GM10847 (cell line): Measurements from ENCODE around the gene MCCD1.

Experiments
- POLR2A ChIP-seq: IDR thresholded peaks from 2 replicates; pipeline ENCODE4 v1.6.1; 2011; ENCODE audit not compliant: insufficient read length; ENCODE audit errors: extremely low read depth

The MCCD1 gene

DNA sequence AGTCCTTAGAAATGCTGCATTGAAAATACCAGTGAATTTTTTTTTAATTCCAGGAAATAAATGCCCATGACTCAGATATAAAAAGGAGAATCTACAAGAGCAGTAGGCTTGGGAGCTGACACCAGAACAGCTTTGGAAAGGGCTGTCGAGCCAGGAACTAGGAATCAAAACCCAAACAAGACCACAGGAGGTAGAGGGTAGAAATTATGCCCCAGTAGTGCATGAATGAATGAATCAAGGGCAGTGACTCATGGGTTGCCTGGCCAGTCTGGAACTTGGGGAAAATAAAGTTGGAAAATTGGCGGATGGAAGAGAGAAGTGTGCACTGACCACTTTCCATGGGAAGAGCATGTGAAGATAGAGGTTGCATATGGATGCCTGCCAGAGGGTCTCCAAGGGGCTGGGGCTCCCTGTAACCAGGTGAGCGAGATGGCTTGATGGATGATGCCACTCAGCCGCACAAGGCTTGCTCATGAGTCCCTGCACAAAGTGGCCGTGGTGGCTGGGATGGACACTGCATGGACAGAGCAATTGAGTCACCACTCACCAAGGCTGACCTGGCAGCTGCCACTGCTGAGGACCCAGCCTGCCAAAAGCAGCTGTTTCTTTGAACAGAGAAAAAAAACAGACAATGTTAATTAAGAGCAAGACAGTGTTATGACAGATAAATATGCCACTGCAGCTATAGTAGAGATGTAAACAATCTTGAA lies 15.2 kb upstream of the MCCD1 start:
- TF ChIP-seq POLR2A: no peak

DNA sequence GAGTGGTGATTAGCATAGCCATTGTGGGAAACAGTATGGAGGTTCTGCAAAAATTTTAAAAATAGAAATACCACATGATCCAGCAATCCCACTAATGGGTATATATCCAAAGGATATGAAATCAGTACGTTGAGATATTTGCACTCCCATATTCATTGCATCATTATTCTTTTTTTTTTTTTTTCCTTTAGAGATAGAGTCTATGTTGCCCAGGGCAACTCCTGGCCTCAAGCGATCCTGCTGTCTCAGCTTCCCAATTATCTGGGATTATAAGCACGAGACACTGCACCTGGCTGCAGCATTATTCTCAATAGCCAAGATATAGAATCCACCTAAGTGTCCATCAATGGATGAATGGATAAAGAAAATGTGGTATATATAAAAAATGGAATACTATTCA lies 6.9 kb upstream of the MCCD1 start:
- TF ChIP-seq POLR2A: no peak

DNA sequence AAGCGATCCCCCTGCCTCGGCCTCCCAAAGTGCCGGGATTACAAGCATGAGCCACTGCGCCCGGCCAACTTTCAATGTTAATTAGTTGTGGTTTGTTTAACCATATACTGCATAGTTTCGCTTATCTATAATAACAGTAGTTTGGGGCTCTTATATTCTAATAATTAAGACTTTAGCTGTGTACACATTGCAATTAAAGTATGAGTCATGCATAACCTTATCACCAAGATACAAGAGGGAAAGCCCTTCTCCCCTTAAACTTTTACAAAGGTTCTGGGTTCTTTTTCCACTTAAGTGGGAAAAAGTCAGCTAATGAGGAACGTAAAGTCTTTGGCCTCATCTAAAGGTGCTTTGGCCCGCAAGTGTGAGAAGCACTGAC lies 3.2 kb upstream of the MCCD1 start:
- TF ChIP-seq POLR2A: no peak

DNA sequence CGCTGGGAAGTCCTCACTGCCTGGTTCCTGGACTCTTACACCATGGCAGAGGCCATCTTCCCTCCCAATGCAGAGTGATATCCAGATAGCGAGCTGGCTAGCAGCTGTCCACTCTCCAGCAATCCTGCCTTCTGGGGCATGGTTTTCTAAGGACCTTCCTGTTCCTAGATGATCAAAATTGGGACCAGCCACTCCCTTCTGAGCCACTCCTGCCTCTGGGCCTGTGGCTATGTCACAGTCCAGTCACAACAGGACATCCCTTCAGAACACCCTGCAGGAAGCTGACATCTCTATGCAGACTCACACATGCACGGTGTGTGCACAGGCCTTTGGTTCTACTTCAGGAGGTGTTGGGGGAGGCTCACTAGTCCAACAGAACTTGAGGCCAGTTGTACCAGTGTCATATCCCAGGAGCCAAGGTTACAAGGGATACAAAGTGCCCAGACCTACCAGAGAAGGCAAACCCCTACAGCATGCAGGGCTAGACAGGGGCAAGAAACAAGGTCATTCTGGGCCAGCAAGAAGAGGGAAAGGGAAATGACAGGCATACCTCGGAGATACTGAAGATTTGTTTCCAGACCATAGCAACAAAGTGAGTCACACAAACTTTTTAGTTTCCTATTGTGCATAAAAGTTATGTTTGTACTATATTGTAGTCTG lies 2.7 kb upstream of the MCCD1 start:
- TF ChIP-seq POLR2A: no peak

DNA sequence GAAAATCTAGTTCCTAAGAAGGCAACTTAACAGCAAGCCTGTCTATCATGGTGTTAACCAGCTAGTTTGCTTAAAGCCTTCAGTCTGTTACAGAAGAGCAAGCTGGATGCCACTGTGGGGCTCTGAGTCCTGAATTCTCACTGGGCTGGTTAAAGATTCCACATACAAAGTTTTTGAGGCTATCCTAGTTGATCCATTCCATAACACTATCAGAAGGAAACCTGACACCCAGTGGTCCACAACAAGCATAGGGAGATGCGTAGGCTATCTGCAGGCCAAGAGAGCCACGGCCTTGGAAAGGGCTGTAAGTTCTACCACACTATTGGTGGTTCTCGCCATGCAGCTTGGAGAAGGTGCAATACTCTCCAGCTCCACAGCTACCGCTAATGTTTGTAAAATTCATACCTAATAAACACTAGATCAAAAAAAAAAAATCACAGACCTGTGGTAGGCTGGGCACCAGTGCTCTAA lies 420 bp upstream of the MCCD1 start:
- no peak for TF ChIP-seq POLR2A

DNA sequence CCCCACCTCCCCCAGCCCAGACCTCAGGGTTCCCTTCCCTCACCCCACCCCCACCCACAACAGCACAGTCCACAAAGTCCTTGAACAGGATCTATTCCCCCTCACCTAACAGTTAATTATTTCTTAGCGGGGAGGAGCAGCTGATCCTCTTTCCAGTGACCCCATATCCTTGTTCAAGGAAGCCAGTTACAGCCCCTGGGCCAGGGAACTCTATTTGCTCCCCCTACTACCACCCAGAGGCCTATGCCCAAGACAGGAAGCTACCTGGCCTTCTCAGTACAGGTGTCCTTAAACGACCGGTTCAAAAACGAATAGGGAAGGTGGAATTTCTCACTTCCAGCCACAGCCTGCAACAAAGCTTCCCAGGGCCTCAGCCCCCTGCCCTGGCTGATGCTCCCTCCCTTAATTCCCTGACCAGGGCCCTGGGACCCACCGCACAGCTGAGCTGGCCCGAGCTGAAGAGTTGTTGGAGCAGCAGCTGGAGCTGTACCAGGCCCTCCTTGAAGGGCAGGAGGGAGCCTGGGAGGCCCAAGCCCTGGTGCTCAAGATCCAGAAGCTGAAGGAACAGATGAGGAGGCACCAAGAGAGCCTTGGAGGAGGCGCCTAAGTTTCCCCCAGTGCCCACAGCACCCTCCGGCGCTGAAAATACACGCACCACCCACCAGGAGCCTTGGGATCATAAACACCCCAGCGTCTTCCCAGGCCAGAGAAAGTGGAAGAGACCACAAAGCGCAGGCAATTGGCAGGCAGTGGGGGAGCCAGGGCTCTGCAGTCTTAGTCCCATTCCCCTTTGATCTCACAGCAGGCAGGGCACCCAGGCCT lies 778 bp downstream of the MCCD1 start:
- no peak for TF ChIP-seq POLR2A

DNA sequence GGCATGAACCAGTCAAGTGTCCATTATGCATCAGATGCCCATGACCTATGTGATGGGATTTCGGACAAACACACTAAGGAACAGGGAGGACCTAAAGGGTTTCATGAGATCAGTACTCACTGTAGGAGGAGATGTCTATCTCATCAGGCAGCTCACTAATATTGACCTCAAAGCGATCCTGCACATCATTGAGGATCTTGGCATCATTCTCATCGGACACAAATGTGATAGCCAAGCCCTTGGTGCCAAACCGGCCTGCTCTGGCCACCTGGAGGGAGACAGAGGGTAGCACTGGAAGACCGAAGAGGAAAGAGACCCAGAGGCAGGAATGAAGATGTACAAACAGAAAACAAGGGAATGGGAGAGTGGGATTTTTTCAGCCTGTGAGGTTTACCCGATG lies 1.9 kb downstream of the MCCD1 start:
- no peak for TF ChIP-seq POLR2A

DNA sequence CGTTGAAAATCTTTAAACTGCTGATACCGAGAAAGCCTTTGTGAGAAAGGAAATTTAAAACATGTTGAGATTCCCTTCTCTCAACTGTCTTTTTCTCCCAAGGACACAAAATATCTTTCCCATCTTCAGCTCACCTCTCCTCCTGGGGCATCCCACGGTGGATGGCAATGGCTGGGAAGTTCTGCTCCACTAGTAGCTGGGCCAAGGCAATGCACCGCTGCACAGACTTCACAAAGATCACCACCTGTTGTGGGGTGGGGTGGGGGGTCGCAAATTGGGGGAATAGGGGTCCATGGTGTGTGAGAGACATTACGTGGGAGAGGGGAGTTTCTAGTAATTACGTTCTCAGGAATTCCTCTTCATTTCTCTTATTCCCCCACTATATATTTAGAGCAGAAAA lies 2.4 kb downstream of the MCCD1 start:
- no peak for TF ChIP-seq POLR2A

DNA sequence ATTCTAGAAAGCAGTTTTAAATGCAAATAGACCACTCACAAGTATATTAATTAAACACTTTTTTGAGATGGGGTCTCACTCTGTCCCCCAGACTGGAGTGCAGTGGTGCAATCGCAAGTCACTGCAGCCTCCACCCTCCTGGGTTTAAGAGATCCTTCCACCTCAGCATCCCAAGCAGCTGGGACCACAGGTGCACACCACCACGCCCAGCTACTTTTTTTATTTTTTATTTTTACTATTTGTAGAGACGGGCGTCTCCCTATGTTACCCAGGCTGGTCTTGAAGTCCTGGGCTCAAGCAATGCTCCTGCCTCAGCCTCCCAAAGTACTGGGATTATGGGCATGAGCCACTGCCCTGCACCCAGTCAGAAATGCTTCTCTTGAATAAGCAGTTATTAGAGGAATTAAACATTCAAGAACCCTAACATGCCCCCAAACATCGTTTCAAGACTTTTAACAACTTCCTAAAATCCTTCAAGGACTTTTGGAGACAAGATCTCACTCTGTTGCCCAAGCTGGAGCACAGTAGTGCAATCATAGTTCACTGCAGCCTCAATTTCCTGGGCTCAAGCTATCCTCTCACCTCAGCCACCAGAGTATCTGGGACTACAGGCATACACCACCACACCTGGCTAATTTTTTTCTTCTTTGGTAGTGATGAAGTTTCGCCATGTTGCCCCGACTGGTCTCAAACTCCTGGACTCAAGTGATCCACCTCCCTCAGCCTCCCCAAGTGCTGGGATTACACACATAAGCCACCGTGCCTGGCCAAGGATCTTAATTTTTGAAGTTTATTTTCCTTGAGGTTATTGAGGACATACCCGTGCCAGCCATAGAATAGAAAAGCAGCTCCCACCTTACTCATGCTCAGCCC lies 3.2 kb downstream of the MCCD1 start:
- no peak for TF ChIP-seq POLR2A

DNA sequence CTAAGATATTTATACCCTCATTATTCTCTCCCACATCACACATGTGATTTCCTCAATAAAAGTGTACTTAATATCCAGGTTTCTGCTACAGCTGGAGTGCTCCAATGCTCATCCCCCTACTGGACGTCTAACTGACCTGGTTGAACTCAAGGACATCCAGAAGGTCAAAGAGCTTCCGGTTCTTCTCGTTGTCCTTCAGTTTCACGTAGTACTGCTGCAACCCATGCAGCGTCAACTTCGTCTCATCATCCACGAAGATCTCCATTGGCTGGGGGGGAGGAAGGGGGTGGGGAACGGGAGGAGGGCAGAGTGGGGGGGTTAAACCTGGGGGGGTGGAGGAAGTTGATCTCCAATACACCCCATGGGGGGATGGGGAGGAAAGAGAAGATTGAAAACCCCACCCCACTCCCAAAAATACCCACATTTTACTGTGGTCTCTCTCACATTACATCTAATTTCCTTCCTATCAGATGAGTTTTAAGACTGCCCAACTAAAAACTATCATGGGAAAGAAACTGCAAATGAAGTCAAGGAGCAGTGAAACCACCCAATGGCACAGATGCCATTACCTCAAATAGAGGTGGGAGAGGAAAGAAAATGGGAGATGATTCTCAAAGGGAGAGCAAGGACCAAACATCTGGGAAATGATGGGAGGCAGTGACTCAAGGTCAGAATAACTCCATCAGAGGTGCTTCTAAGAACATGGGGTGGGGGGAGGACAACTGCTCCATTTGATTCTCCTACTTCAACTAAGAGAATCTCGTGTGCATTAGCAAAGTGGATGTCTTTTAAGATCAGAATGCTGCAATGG lies 4.1 kb downstream of the MCCD1 start:
- TF ChIP-seq POLR2A: no peak

DNA sequence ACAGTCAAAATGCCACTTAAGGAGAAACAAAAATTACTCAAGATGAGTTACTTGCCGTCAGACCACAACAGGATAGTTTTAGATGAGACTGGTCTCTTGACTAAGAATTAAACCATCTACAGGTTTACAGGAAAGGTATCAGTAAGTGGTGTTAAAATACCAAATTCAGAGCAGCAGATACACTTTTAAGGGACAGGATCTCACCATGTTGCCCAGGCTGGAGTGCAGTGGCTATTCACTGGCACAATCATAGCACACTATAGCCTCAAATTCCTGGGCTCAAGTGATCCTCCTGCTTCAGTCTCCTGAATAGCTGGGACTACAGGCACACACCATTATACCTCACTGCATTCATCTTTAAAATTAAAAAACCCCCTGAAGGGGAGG lies 4.7 kb downstream of the MCCD1 start:
- TF ChIP-seq POLR2A: no peak

DNA sequence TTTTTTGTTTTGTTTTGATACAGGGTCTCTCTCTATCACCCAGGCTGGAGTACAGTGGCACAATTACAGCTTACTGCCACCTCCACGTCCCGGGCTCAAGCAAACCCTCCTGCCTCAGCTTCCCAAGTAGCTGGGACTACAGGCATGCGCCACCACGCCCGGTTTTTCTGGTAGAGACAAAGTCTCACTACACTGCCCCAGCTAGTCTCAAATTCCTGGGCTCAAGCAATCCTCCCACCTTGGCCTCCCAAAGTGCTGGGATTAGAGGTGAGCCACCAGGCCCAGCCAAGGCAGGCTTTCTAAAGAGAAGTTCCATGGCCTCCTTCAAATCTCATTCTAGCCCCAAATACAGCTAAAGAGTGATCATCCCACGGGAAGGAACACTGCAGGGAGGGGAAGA lies 5.2 kb downstream of the MCCD1 start:
- TF ChIP-seq POLR2A: no peak

DNA sequence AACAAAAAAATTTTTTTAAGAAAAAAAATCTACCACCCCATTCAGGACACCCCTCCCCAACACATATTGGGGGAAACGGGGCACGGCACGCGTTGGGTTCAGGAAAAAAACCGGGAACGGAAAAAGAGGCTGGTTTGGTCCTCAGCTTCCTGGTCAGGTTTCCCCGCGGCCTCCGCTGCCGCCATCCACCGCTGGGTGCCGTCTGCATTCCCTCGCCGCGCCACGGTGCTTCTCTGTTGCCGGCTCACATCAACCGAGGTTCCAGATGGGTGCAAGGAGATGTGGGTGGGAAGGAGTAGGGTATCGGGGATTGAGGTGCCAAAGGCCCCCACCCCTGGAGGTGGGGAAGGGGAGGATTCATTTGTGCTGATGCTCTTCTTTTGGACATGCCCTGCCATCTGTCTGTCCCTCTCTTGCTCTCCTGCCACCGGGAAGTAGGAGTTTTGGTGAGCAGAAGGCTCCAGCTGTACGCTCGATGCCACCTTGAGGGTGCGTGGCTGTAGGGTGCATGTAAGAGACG lies 5.8 kb downstream of the MCCD1 start:
- no peak for TF ChIP-seq POLR2A
